ENCODE data around the gene LEO1. TPM values are rescaled to one million over a fixed set of nuclear protein-coding genes. Genes with fewer than 3 reads are reported as not detected.
A peak's percentile ranks its signal among the peaks of the same experiment; 100 is the strongest.
"Not testable (repeated sequence)": the region's sequence is repeated elsewhere in the genome, so short reads cannot be mapped to it uniquely, and the experiment has no call there.

LEO1 gene
- total RNA-seq, 1 donor from 2014 or later, result 25.5 TPM

DNA sequence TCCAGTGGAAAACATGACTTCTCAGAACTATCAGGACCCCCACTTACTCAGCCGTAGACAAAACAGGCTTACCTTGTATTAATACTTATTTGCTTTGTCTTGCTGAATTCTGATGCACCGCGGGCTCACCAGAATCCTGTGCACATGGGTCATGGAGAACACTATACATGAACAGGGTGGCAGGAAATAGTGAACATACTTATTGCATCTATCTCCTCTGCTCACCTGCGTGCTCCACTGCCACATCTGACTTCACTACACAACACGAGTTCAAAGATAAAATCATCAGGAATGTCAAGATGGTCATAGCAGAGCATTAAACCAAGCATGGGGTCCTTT is 36.8 kb upstream of the LEO1 start:
- peaks cover 2% of the 10 kb centered on the region for H3K27me3 Mint-ChIP-seq (ENCODE audit: unreplicated experiment)
- no peaks in the 10 kb centered on the region for H3K9me3 Mint-ChIP-seq (ENCODE audit: unreplicated experiment)
- H3K36me3 Mint-ChIP-seq (ENCODE audit: low read depth, unreplicated experiment), result no peaks in the 10 kb centered on the region
- H3K4me3 Mint-ChIP-seq (ENCODE audit: unreplicated experiment), result no peak overlapping the region
- TF ChIP-seq, protein P1, sequence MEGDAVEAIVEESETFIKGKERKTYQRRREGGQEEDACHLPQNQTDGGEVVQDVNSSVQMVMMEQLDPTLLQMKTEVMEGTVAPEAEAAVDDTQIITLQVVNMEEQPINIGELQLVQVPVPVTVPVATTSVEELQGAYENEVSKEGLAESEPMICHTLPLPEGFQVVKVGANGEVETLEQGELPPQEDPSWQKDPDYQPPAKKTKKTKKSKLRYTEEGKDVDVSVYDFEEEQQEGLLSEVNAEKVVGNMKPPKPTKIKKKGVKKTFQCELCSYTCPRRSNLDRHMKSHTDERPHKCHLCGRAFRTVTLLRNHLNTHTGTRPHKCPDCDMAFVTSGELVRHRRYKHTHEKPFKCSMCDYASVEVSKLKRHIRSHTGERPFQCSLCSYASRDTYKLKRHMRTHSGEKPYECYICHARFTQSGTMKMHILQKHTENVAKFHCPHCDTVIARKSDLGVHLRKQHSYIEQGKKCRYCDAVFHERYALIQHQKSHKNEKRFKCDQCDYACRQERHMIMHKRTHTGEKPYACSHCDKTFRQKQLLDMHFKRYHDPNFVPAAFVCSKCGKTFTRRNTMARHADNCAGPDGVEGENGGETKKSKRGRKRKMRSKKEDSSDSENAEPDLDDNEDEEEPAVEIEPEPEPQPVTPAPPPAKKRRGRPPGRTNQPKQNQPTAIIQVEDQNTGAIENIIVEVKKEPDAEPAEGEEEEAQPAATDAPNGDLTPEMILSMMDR (IDR thresholded peaks at IDR 0.05; ENCODE audit: unreplicated experiment), result no peak
- H3K27ac Mint-ChIP-seq (ENCODE audit: unreplicated experiment), result peak overlapping the region; percentile 91
- H3K4me1 Mint-ChIP-seq (ENCODE audit: unreplicated experiment), result peaks cover 80% of the 10 kb centered on the region
- no peak for DNase-seq (ENCODE audit: low spot score)

DNA sequence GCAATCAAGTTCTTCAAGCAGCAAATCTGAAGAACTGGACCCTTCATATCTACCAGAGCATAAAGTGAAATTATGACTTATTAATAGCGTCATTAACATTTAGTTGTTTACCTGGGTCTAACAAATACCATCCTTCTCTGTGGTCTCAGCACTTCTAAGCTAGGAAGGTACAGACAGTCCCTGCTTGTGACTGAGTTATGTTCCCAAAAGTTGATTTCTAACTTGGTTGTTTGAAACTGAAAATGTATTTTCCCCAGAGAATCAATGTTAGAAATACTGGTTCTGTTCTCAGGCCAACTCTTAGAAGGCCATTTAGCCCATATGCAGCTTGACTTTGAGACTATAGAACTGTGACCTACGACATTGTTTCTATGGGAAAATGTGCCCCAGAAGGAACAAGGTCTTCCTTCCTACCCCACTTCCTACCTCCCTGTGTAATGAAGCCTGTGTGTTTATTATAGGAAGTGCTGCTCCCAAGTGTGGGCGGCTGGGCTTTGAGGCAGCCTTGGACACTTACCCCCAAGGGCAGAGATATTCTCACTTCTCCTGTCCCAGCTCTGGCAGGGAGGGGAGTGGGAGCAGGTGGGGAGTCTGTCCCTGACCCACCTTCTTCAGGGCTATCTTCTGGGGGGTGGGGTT is 35.2 kb upstream of the LEO1 start:
- peaks cover 82% of the 10 kb centered on the region for H3K4me1 Mint-ChIP-seq (ENCODE audit: unreplicated experiment)
- no peaks in the 10 kb centered on the region for H3K36me3 Mint-ChIP-seq (ENCODE audit: low read depth, unreplicated experiment)
- peak overlapping the region; percentile 96 for H3K27ac Mint-ChIP-seq (ENCODE audit: unreplicated experiment)
- peak; percentile 14 for DNase-seq (ENCODE audit: low spot score)
- TF ChIP-seq, protein P1 (IDR thresholded peaks at IDR 0.05; ENCODE audit: unreplicated experiment), result no peak
- H3K27me3 Mint-ChIP-seq (ENCODE audit: unreplicated experiment), result peaks cover 5% of the 10 kb centered on the region
- no peaks in the 10 kb centered on the region for H3K9me3 Mint-ChIP-seq (ENCODE audit: unreplicated experiment)
- H3K4me3 Mint-ChIP-seq (ENCODE audit: unreplicated experiment), result no peak overlapping the region

DNA sequence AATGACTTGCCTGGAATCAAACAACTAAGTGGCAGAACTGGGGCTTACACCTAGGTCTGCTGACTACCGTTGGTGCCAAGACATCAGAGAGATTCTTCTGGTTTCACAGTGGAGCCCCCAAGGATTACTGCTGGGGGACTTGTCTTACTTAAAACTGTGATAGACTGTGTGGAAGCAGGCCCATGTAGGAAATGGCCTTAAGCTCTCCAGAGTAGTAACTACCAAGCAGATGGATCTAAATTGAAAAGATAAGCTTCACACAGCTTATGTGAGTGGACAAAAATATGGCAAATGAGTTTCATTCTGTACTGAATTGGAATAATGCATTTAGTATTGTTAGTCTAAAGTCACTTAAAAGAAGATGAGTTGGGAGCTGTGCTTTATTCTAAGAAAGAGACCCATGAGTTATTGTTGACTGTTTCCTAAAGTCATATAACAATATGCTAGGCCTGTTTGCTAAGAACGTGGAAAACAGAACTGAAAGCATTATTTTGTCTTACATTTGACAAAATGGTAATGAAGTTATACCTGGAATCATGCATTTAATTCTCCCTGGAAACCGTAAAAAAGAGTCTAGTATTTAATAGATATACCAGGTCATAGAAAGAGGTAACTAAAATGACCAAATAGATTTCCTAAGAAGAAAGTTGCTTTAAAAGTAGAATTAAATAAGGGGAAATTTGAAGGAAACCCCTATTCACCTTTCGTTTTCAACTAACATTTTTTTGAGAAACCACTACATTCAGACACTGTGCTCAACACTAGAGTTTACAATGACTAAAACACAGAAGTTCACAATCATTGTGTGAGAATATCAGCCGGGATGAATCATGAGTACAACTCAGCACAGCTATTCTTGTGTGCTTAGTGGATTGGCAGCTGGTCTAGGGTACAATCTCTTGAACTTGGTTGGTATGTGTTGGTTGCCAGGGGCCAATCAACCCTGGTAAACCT is 34.4 kb upstream of the LEO1 start:
- Mint-ChIP-seq H3K4me1 (ENCODE audit: unreplicated experiment) (peaks cover 74% of the 10 kb centered on the region), H3K9me3 (ENCODE audit: unreplicated experiment) (no peaks in the 10 kb centered on the region), H3K27ac (ENCODE audit: unreplicated experiment) (peak overlapping the region; percentile 96), H3K27me3 (ENCODE audit: unreplicated experiment) (peaks cover 5% of the 10 kb centered on the region), H3K36me3 (ENCODE audit: low read depth, unreplicated experiment) (no peaks in the 10 kb centered on the region), H3K4me3 (ENCODE audit: unreplicated experiment) (no peak overlapping the region)
- TF ChIP-seq, protein P1 (IDR thresholded peaks at IDR 0.05; ENCODE audit: unreplicated experiment), result no peak
- DNase-seq (ENCODE audit: low spot score), result no peak

DNA sequence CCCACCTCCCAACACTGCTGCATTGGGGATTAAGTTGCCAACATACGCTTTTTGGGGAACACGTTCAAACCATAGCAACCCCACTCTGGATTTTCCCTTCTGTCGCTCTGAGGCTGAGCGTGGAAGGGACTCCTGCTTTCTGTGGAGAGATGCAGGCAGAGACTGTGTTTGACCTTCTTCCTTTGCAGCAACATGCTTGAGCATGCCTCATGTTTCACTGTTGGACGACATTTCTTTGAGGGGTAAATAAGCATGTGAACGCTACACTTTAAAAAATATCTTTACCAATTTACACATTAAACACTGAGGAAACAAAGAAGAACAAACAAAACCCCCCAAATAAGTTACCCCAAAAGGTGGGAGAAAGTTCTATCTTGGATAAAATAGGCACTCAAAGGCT is 33.2 kb upstream of the LEO1 start:
- Mint-ChIP-seq H3K9me3 (ENCODE audit: unreplicated experiment) (no peaks in the 10 kb centered on the region), H3K27ac (ENCODE audit: unreplicated experiment) (no peak overlapping the region), H3K4me3 (ENCODE audit: unreplicated experiment) (no peak overlapping the region), H3K27me3 (ENCODE audit: unreplicated experiment) (peaks cover 5% of the 10 kb centered on the region), H3K4me1 (ENCODE audit: unreplicated experiment) (peaks cover 71% of the 10 kb centered on the region), H3K36me3 (ENCODE audit: low read depth, unreplicated experiment) (no peaks in the 10 kb centered on the region)
- DNase-seq (ENCODE audit: low spot score), result no peak
- TF ChIP-seq, protein P1 (IDR thresholded peaks at IDR 0.05; ENCODE audit: unreplicated experiment), result no peak

DNA sequence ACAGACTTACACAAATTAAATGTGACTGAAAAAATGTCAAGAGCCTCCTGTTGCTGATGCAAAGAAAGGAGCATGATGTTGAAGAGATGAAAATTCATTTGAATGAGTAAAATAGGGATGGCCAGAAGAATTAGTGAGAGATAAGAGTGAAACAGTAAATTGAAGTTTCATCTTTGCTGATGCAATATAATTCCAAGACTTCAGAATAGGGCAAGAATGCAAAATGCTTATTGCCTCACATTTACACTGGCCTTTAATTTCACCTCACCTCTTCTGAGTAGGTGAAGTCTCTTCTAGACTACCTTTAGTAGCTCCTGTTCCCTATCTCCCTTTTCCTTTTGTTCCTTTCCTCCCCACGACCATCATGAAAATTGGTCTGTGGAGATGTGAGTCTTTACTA is 32.1 kb upstream of the LEO1 start:
- H3K9me3 Mint-ChIP-seq (ENCODE audit: unreplicated experiment), result no peaks in the 10 kb centered on the region
- peaks cover 5% of the 10 kb centered on the region for H3K27me3 Mint-ChIP-seq (ENCODE audit: unreplicated experiment)
- no peak overlapping the region for H3K27ac Mint-ChIP-seq (ENCODE audit: unreplicated experiment)
- TF ChIP-seq, protein P1 (IDR thresholded peaks at IDR 0.05; ENCODE audit: unreplicated experiment), result no peak
- H3K4me1 Mint-ChIP-seq (ENCODE audit: unreplicated experiment), result peaks cover 63% of the 10 kb centered on the region
- H3K36me3 Mint-ChIP-seq (ENCODE audit: low read depth, unreplicated experiment), result no peaks in the 10 kb centered on the region
- DNase-seq (ENCODE audit: low spot score), result no peak
- no peak overlapping the region for H3K4me3 Mint-ChIP-seq (ENCODE audit: unreplicated experiment)

DNA sequence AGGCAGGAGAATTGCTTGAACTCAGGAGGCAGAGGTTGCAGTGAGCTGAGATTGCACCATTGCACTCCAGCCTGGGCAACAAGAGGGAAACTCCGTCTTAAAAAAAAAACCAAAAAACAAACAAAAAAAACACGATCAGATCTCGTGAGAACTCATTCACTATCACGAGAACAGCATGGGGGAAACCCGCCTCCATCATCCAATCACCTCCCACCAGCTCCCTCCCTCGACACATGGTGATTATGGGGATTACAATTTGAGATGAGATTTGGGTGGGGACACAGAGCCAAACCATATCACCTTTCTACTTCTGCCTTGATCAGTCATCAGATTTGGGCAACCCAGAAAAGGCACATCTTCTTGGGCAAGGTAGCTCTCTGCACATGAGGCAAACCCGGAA is 31.5 kb upstream of the LEO1 start:
- Mint-ChIP-seq H3K4me3 (ENCODE audit: unreplicated experiment) (peak overlapping the region; percentile 18), H3K4me1 (ENCODE audit: unreplicated experiment) (peaks cover 57% of the 10 kb centered on the region)
- H3K36me3 Mint-ChIP-seq (ENCODE audit: low read depth, unreplicated experiment); H3K27ac Mint-ChIP-seq (ENCODE audit: unreplicated experiment); DNase-seq (ENCODE audit: low spot score); H3K9me3 Mint-ChIP-seq (ENCODE audit: unreplicated experiment); H3K27me3 Mint-ChIP-seq (ENCODE audit: unreplicated experiment): not testable (repeated sequence)
